Activated CD8-positive, alpha-beta memory T cell treated with anti-CD3 and anti-CD28 coated beads, Interleukin-2, amount 50 U/mL, for 24 hours (primary cell): ENCODE data around the gene CLPSL2.

Source experiments
- DNase-seq: peaks from one replicate; pipeline ENCODE4 v3.0.0-alpha.2; 2020; ENCODE audit errors: extremely low read depth

CLPSL2 gene

GRCh38 chr6:35746516-35746915 is 29.9 kb upstream of the CLPSL2 start:
- DNase-seq, result no peak

GRCh38 chr6:35747877-35748276 is 28.5 kb upstream of the CLPSL2 start:
- no peak for DNase-seq

- no peak for DNase-seq
These were observed 25.8 kb upstream of the CLPSL2 start for GRCh38 chr6:35750557-35750956.

- DNase-seq, result no peak
These were observed 24.8 kb upstream of the CLPSL2 start for GRCh38 chr6:35751594-35751993.

GRCh38 chr6:35752330-35752729 is 24.1 kb upstream of the CLPSL2 start:
- DNase-seq, result no peak

DNA sequence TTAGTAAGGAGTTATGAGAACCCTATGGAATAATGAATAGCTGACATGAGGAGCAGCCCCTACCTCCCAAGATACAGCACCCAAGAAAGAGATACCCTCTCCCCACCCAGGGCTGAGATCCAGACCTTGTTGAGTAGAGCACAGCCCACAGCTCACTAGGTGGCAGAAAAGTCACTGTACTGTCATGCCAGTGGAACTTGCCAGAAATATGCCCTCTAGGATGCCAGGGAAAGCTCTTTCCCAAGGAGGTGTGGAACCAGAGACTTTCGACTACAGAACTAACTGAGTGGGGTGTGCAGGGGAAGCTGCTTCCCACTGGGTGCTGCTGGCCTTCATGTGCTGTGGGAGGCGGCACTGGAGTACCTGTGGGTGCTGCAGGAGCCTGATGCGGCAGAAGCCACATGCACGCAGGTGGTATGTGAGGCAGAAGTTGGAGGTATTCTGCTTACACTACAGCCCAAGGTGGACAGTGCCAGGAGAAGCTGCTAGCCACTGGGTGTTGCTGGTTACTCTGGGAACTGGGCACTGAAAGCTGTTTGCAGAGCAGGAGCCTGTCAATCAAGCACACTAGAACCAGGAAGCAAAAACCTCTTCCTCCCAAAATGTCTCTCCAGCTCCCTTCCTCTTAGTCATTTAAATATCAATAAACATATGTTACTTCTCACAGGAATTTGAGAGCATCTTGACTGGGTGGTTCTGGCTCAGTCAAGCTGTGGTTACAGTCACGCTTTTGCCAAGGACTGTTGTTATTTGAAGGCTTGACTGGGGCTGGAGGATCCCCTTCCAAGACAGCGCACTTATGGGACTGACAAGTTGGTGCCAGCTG is 21.7 kb upstream of the CLPSL2 start:
- no peak for DNase-seq

- DNase-seq, result no peak
These were observed 21.0 kb upstream of the CLPSL2 start for GRCh38 chr6:35755278-35755924.

- no peak for DNase-seq
These were observed 18.8 kb upstream of the CLPSL2 start for GRCh38 chr6:35757456-35758123.

GRCh38 chr6:35759426-35759825 is 17.0 kb upstream of the CLPSL2 start:
- DNase-seq, result no peak

DNA sequence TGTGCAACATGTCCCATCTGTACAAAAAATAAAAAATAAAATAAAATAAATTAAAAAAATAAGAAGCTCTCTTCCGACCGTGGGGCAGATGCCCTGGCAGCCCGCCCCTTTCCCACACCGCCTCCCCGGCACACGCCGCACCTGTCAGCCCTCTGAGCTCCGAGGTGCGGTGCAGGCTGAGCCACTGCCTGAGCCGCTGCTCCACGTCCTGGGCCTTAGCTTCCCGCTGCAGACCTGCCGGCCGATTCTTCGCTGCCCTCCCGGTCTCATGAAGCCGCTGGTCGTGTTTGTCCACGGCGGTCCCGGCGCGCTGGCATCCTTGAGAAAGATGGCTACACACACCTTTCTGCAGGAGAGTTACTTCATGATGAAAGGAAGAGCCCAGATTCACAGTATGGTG is 10.7 kb upstream of the CLPSL2 start:
- DNase-seq, result no peak

- DNase-seq, result no peak
These were observed 7.2 kb upstream of the CLPSL2 start for GRCh38 chr6:35769211-35769610.

DNA sequence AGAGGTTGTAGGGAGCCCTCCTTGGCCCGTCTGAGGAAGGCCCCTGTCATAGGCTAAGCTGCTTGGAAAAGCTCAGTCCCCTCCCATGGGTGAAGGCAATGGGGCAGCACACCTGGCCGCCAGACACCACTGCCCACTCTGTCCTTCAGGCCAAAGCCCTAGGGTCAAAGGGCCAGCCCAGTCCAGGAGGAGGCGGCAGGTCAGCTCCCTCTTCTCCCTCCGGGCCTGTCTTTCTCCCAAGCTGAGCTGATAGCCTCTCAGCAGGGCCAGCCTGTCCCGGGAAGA is 5.1 kb upstream of the CLPSL2 start:
- DNase-seq, result no peak

DNA sequence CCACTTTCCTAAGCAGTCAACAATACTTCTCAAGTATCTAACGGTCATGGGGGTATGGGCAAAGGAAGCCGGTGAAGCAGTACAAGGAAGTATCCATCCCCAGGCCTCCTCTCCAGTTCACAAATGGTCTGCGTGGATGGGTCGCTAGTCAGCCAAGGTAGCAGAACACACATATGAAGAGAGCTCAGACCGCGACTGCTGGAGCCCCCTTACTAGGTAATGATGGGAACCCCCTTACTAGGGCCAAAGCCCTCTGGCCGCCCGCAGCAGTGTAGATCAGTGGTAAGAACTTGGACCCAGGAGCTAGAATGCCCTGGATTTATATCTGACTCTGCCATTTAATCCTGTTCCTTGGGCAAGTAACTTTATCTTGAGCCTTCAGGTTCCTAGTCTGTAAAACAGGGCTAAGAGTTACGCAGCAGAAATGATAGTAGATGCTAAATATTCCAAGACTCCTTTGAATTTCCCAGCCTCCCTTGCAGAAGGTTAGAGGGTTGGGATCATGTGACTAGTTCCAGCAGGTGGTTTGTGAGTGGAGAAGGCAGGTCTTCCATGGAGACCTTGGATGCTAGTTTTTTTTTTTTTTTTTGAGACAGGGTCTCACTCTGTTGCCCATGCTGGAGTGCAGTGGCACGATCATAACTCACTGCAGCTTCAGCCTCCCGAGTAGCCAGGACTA is 2.1 kb upstream of the CLPSL2 start:
- no peak for DNase-seq

DNA sequence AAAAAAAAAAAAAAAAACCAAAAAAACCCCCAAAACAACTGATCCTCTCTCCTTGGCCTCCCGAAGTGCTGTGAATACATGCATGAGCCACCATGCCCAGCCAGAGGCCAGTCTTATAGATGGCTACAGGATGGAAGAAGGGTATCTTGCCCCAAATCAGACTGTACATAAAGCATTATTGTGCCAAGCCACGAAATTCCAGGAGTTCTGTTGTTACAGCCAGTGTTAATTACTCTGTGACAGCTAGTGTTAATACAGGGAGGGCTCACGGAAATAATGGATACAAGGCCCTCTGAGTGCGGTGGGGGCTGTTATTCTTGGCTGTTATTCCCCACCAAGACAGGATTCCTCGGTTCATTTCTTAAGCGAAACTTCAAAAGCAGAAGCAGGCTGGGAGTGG is 1.4 kb upstream of the CLPSL2 start:
- no peak for DNase-seq

GRCh38 chr6:35777356-35778102 is 1.1 kb downstream of the CLPSL2 start:
- DNase-seq, result no peak

- no peak for DNase-seq
These were observed 2.0 kb downstream of the CLPSL2 start for GRCh38 chr6:35778437-35778836.

DNA sequence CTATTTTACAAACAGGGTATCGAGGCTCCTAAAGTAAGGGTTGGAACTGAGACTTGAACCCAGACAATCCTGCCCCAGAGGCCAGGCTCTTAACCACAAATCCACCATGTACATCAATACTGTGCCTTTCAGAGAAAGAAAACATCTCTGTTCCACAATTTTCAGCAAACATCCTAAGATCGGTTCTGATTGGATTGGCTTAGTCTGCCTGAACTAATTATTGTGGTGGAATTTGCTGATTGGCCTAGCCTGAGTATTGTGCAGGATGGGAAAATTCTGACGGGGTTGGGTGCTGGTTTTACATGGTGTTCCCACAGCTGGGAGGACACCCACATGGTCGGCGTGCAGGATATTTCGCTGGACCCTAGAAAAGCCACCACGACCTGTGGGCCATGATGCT is 4.3 kb downstream of the CLPSL2 start, which contains the start of gene CLPSL1:
TSS of gene CLPSL1 (plus strand) at position 301 of the 400 bp plus-strand sequence. CDS start at position 393, 92 bp downstream.
- DNase-seq, result no peak

DNA sequence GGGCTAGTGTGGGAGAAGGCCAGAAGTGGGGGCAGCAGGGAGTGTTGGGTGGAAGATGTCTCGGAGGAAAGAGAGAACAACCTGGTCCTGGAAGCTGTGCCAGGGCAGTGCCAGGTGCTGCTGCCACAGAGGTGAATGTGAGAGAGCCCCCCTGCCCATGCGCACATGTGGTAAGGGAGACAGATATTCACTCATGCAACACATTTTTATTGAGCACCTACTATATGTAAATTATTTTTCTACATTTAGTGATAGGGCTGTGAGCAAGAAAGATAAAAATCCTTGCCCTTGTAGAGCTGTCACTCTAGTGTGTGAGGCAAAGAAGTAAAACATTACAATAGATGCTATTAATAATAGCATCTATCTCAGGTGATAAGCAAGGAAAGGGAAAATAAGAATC is 4.9 kb downstream of the CLPSL2 start:
- DNase-seq, result no peak

DNA sequence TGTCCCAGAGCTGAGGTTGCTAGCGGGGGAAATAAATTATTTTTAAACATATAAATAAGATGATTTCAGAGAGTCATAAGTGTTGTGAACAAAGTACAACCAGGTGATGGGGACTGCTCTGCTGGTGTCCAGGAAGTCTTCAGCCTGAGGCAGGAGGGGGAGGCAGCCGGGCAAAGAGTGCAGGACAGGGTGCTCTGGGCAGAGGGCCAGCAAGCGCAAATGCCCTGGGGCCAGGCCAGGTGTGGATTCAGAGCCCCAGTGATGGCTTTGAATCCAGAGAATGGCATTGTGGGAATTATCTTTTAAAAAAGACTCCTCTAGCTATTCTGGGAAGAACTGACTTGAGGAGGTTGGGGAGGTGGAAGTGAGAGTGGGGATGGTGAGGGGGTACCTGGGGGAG is 6.0 kb downstream of the CLPSL2 start:
- DNase-seq, result no peak

GRCh38 chr6:35784200-35784599 is 7.8 kb downstream of the CLPSL2 start:
- DNase-seq, result no peak

DNA sequence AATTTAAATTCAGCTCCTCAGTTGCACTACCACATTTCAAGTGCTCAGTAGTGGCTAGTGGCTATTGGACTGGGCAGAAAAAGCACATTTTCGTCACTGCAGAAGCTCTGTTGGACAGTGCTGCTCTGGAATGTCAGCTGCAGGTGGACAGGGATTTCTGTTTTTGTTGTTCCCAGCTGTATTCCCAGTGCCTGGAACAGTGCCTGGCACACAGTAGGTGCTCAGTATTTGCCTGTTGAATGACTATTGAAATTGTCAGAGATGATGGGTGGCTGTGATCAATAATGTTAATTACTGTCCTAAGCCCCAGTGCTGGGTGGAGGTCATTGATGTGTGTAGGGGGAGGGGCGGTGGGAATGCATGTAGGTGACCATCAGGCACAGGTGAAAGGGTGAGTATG is 9.9 kb downstream of the CLPSL2 start:
- no peak for DNase-seq

GRCh38 chr6:35786810-35787209 is 10.4 kb downstream of the CLPSL2 start:
- no peak for DNase-seq
